Measurements from ENCODE around the gene CHRM1. TPM values are rescaled to one million over a fixed set of nuclear protein-coding genes. Genes with fewer than 3 reads are reported as not detected.

Gene CHRM1
- total RNA-seq, 1 donor from 2014 or later: not detected

DNA sequence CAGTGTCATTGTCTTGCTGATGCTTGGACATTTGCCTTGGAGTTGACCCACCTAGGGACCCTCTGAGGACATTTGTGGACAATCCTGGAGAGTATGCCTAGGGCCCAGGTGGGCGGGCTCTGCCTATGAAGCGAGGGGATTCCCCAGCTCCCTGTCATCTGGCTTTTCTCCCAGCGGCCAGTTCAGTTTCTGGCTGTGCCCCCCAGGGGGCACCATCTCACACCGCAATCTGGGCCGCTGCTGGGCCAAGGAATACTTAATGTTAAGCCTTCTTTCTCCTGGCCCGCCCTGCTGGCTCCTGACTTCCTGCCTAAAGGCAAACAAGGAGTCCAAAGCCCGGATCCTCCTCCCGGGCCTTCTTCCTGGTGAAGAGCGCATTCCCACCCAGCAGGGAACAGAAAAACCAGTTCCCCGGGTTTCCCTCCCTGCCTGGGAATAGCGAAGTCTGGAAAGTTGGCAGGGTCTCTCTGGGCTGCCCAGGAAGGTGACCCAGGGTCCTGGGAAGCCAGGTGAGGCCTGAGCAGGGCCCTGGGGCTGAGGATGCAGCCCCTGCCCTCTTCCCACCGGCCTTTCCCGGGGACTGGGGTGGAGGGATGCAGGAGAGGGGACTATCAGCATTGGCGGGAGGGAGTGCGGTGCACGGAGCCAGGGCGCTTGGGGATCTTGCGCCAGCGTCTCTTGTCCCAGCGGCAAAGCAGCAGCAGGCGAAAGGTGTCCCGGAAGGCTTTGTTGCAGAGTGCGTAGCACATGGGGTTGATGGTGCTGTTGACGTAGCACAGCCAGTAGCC is 11.9 kb downstream of the CHRM1 start:
- Histone ChIP-seq H3F3A (ENCODE audit: low read depth) (no peaks in the 10 kb centered on the region), H3K9me3 (ENCODE audit: low read depth) (no peaks in the 10 kb centered on the region), H3K9ac (no peak overlapping the region), H3K27ac (no peak overlapping the region), H3K4me2 (no peak overlapping the region), H3K36me3 (no peaks in the 10 kb centered on the region), H3K79me2 (ENCODE audit: low read depth) (no peaks in the 10 kb centered on the region), H3K4me1 (peaks cover 3% of the 10 kb centered on the region), H3K4me3 (no peak overlapping the region), H2AFZ (replicated peaks) (peak overlapping the region; percentile 98), H4K20me1 (ENCODE audit: low read depth) (no peaks in the 10 kb centered on the region), H3K27me3 (no peaks in the 10 kb centered on the region)
- peaks cover 10% of the 10 kb centered on the region for H3K27me3 Mint-ChIP-seq (ENCODE audit: insufficient read depth, low read depth)
- H3K4me1 Mint-ChIP-seq: no peaks in the 10 kb centered on the region
- DNase-seq (ENCODE audit: low spot score): peak; percentile 86
- H3K4me3 Mint-ChIP-seq: no peak overlapping the region
- TF ChIP-seq EZH2phosphoT487 (IDR thresholded peaks at IDR 0.05): no peak
- TF ChIP-seq, protein P1, sequence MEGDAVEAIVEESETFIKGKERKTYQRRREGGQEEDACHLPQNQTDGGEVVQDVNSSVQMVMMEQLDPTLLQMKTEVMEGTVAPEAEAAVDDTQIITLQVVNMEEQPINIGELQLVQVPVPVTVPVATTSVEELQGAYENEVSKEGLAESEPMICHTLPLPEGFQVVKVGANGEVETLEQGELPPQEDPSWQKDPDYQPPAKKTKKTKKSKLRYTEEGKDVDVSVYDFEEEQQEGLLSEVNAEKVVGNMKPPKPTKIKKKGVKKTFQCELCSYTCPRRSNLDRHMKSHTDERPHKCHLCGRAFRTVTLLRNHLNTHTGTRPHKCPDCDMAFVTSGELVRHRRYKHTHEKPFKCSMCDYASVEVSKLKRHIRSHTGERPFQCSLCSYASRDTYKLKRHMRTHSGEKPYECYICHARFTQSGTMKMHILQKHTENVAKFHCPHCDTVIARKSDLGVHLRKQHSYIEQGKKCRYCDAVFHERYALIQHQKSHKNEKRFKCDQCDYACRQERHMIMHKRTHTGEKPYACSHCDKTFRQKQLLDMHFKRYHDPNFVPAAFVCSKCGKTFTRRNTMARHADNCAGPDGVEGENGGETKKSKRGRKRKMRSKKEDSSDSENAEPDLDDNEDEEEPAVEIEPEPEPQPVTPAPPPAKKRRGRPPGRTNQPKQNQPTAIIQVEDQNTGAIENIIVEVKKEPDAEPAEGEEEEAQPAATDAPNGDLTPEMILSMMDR (IDR thresholded peaks at IDR 0.05): peak; percentile 75
- no peaks in the 10 kb centered on the region for H3K36me3 Mint-ChIP-seq
- no peak overlapping the region for H3K27ac Mint-ChIP-seq
- no peaks in the 10 kb centered on the region for H3K9me3 Mint-ChIP-seq

DNA sequence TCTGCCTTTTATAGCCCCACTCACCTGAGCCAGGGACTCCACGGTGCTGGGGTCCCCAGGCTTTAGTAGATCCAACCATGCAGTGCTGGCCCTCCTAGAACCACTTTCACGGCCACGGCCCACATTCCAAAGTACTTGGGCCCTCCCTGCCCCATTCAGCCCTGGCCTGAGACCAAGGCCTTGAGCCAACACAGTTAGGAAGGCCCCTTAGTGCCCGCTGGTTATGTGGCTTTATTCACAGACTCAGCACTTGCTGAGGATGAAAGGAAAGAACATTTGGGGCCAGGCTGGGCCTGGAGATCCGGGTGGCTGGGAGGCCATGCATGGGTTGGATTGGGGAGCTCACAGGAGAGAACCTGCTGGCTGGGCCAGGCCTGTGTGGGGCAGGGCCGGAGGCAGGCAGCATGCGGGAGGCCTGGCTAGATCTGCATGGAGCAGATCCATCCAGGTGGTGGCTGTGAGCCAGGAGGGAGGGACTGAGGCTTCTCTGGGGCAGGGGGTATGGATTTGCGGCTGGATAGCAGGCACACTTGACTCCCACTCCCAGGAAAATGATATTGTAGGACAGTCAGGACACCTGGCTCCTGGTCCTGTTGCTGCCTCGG is 12.6 kb downstream of the CHRM1 start:
- H3F3A ChIP-seq (ENCODE audit: low read depth): no peaks in the 10 kb centered on the region
- Mint-ChIP-seq H3K9me3 (no peaks in the 10 kb centered on the region), H3K4me1 (no peaks in the 10 kb centered on the region), H3K27me3 (ENCODE audit: insufficient read depth, low read depth) (peaks cover 12% of the 10 kb centered on the region), H3K27ac (no peak overlapping the region), H3K36me3 (no peaks in the 10 kb centered on the region), H3K4me3 (no peak overlapping the region)
- H3K4me2 ChIP-seq: no peak overlapping the region
- no peaks in the 10 kb centered on the region for H3K27me3 ChIP-seq
- H3K79me2 ChIP-seq (ENCODE audit: low read depth): no peaks in the 10 kb centered on the region
- H3K9ac ChIP-seq: no peak overlapping the region
- H3K4me1 ChIP-seq: peaks cover 3% of the 10 kb centered on the region
- H3K9me3 ChIP-seq (ENCODE audit: low read depth): no peaks in the 10 kb centered on the region
- no peaks in the 10 kb centered on the region for H3K36me3 ChIP-seq
- no peaks in the 10 kb centered on the region for H4K20me1 ChIP-seq (ENCODE audit: low read depth)
- TF ChIP-seq, protein P1 (IDR thresholded peaks at IDR 0.05): no peak
- TF ChIP-seq EZH2phosphoT487 (IDR thresholded peaks at IDR 0.05) (no peak), EZH2 (IDR thresholded peaks at IDR 0.05) (no peak)
- DNase-seq (ENCODE audit: low spot score): no peak
- peak overlapping the region; percentile 98 for H2AFZ ChIP-seq (replicated peaks)
- H3K4me3 ChIP-seq: no peak overlapping the region
- no peak overlapping the region for H3K27ac ChIP-seq

DNA sequence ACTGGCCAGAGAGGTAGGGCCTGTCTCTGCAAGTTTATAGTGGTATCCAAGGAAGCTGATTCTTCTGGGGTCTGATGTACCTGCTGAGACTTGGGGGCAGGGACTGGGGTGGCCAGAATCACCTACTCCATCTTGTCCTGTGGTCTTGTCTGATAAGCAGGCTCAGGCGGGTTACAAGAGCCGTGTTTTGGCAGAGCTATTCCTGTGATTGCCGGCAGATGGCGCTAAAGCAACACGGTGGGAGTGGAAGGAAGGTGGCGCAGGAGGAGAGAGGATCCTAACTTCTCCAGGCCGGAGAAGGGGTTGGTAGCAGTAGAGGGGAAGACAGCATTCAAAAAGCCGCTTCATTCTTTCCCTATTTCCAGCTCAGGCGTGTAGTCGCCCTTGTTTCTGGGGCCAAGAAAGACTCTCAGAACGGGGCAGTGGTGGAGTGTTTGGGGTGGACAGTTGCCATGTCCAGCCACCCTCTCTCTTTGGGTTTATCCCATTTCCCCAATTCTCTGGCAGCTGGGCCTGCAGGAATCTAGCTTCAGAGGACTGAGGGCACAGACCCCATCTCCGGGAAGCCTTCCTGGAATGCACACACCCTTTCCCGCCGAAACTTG is 15.1 kb downstream of the CHRM1 start:
- no peaks in the 10 kb centered on the region for H3K36me3 ChIP-seq

More for the DNA sequence above, 15.1 kb downstream of the CHRM1 start:
- H2AFZ ChIP-seq (replicated peaks): peak overlapping the region; percentile 92
- peaks cover 3% of the 10 kb centered on the region for H3K4me1 ChIP-seq
- Mint-ChIP-seq H3K27me3 (ENCODE audit: insufficient read depth, low read depth) (peaks cover 14% of the 10 kb centered on the region), H3K36me3 (no peaks in the 10 kb centered on the region), H3K4me1 (no peaks in the 10 kb centered on the region), H3K9me3 (no peaks in the 10 kb centered on the region), H3K4me3 (no peak overlapping the region), H3K27ac (no peak overlapping the region)
- DNase-seq (ENCODE audit: low spot score): peak; percentile 87
- H4K20me1 ChIP-seq (ENCODE audit: low read depth): no peaks in the 10 kb centered on the region
- H3K27me3 ChIP-seq: no peaks in the 10 kb centered on the region
- H3K4me3 ChIP-seq: no peak overlapping the region
- no peak overlapping the region for H3K9ac ChIP-seq
- no peak overlapping the region for H3K27ac ChIP-seq
- H3K9me3 ChIP-seq (ENCODE audit: low read depth): no peaks in the 10 kb centered on the region
- no peaks in the 10 kb centered on the region for H3F3A ChIP-seq (ENCODE audit: low read depth)
- H3K79me2 ChIP-seq (ENCODE audit: low read depth): no peaks in the 10 kb centered on the region
- no peak overlapping the region for H3K4me2 ChIP-seq
- TF ChIP-seq, protein P1 (IDR thresholded peaks at IDR 0.05): peak; percentile 98
- no peak for TF ChIP-seq EZH2 (IDR thresholded peaks at IDR 0.05)

Measured in neural progenitor cell (in vitro differentiated cells).